GM12872 (cell line): ENCODE results near the gene DAP.

Experiments
- TF ChIP-seq, protein P1 (sequence below): IDR thresholded peaks from 3 replicates; pipeline ENCODE4 v1.5.1; 2011; ENCODE audit warnings: low read depth, mild to moderate bottlenecking, low read length, moderate library complexity; ENCODE audit not compliant: insufficient read depth

DAP gene

DNA sequence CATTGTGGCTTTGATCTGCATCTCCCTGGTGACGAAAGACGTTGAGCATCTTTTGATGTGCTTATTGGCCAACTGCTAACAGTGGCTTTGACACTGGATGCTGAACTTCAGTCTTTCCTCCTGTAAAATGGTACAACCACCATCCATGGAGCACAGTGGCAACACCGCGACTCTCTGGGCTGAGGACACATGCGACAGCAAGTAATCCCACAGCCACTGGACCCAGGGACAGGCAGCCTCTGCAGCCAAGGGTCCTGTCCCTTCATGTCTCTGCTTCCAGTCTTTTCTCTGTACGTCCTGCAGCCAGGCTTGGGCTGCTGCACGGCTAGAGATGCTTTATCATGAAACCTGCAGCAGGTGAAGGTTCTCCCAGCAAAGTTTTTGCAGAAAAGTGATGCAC is 83.5 kb downstream of the DAP start:
- TF ChIP-seq, protein P1, sequence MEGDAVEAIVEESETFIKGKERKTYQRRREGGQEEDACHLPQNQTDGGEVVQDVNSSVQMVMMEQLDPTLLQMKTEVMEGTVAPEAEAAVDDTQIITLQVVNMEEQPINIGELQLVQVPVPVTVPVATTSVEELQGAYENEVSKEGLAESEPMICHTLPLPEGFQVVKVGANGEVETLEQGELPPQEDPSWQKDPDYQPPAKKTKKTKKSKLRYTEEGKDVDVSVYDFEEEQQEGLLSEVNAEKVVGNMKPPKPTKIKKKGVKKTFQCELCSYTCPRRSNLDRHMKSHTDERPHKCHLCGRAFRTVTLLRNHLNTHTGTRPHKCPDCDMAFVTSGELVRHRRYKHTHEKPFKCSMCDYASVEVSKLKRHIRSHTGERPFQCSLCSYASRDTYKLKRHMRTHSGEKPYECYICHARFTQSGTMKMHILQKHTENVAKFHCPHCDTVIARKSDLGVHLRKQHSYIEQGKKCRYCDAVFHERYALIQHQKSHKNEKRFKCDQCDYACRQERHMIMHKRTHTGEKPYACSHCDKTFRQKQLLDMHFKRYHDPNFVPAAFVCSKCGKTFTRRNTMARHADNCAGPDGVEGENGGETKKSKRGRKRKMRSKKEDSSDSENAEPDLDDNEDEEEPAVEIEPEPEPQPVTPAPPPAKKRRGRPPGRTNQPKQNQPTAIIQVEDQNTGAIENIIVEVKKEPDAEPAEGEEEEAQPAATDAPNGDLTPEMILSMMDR, result no peak

DNA sequence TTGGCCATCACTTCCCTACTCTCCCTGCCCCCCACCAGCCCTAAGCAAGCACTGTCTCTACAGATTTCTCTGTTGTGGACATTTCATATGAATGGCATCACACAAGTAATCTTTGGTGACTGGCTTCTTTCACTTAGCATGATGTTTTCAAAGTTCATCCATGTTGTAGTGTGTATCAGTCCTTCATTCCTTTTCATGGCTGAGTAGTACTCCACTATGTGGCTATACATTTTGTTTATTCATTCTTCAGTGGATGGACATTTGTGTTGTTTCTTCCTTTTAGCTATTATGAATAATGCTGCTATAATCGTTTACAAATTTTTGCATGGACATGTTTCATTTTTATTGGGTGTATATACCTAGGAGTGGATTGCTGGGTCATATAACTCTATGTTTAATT is 84.1 kb downstream of the DAP start:
- TF ChIP-seq, protein P1, result no peak

DNA sequence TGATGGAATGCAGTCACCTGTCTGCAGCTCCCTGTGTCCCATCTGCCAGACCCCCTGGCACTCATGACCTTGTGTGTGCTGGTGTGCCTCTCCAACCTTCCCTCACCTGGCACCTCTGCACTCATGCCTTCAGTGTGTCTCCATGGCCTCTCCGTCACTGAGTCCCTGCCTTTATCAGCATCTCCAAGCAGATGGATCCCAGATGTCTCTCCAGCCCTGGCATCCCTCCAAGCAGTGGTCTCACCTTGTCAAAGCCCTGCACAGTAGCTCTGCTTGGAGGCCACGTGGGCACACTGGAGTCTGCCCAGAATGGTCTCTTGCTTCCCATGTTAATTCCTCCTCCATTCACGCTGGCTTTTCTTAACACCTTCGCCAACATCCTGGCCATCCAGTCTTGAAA is 84.8 kb downstream of the DAP start:
- TF ChIP-seq, protein P1, result no peak

DNA sequence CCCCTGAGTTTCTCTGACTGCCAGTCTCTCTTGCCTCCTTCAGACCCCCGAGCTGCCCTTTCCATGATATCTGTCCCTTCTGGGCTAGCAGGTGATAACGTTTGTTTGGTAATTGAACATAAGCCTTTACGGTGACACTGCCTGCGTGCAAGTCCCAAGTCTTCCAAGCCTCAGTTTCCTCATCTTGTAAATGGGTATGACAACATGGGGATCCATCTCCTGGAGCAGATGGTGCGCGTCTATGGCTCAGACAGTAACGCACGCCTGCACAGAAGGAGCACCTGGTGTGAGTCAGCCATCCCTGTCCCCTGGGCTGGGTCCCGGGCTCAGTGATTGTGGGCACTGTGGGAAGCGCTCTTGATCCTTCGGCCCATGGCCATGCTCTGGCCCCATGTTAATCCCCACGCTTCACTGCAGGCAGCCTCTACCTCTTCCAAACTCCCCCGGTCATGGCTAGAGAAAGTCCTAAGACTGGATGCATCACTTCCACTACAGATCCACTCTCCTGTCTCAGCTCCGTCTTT is 85.8 kb downstream of the DAP start:
- TF ChIP-seq, protein P1, result no peak

DNA sequence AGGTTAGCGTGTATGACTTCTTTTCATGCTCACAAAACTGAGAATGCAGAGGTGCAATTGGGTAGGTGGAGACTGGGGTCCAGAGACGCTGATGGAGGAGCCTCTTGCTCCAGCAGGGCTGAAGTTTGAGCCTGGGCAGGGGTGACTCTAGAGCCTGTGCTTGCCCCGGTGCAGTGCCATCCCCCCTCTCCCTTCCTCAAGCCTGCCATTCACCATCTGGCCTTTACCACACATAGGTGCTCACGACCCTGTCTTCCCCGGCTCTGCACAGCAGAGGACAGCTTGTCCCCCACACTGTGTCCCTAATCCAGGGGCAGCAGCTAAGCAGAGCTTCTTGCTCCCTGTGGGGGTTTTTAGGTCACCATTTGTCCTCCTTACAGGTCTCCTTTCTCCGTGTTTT is 86.5 kb downstream of the DAP start:
- TF ChIP-seq, protein P1, result no peak

DNA sequence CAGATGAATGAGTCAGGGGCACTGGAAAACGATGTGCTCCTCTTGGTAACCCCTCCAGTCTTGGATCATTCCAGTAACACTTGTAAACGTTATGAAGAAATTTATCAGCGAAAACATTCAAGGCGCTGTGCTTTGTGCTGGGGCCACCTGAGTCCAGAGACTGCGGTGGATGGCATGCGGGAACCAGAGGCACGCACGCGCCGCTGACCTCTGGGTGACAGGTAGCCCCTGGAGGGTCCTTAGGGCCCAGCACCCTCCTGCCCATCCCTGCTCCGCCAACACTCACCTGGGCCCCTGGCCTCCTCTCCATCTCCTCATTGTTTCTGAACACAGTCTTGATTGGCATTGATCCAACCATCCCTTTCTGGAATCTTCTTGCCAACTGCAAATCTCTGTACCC is 86.9 kb downstream of the DAP start:
- TF ChIP-seq, protein P1, result no peak

DNA sequence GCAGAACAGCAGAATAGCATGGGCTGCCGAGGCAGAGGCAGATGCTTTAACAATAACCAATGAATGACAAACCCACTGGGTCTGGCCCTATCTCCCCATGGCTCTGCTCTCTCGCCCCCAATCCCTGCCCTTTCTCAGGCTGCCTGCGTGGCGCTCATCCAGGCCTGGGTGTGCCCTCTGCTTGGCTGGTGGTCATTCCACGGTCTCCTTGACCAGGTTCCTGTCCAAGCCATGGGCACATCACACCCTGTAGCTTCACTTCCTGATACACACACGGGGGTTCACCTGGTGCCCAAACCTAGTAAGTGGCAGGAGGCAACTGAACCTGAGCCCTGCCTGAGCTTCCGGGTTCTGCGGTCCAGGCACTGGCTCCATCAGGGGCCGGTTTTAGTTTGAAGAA is 87.6 kb downstream of the DAP start:
- TF ChIP-seq, protein P1, result no peak

DNA sequence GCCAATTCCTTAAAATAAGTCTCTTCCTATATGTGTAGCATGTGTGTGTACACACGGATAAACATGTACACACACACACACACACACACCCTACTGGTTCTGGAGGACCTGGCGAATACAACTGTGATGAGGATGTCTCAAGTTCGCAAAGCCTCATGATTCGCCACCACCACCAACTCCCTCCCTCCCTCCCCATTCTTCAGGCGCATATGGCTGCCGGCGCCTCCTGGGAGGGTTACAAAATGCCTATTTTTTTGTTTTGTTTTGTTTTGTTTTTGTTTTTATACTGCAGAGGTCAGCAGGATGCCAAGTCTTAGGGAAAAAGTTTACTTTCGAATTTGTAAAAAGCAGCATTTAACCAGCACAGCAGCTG is 88.0 kb downstream of the DAP start:
- TF ChIP-seq, protein P1, result no peak
